ENCODE measurements around the gene PIGT.

PIGT gene

GRCh38 chr20:45415822-45416637 is at the start of gene PIGT:
PIGT (plus strand) TSS chr20:45416141; CDS start chr20:45416157, 16 bp downstream.
- H3K4me1 Mint-ChIP-seq, result peaks cover 55% of the 10 kb centered on the region
- peak within 1 kb of the TSS; percentile 98 for H3K27ac Mint-ChIP-seq
- H3K36me3 Mint-ChIP-seq, result peaks cover 38% of the 10 kb centered on the region

GRCh38 chr20:45366192-45366591 is 49.7 kb upstream of the PIGT start:
- H3K4me3 Mint-ChIP-seq, result no peak overlapping the region
- H3K4me1 Mint-ChIP-seq, result peaks cover 59% of the 10 kb centered on the region
- no peaks in the 10 kb centered on the region for H3K9me3 Mint-ChIP-seq
- H3K27ac Mint-ChIP-seq, result no peak overlapping the region
- DNase-seq (ENCODE audit: low spot score in 2 of 2) (no peak), ATAC-seq (no peak)
- peaks cover 71% of the 10 kb centered on the region for H3K36me3 Mint-ChIP-seq

More at GRCh38 chr20:45415822-45416637, at the start of gene PIGT:
- H3K9me3 Mint-ChIP-seq, result no peaks in the 10 kb centered on the region
- peak; percentile 71 to 90 for DNase-seq (ENCODE audit: low spot score in 2 of 2)
- peak; percentile 84 for ATAC-seq
- peak within 1 kb of the TSS; percentile 93 for H3K4me3 Mint-ChIP-seq

- peaks cover 59% of the 10 kb centered on the region for H3K4me1 Mint-ChIP-seq
- H3K36me3 Mint-ChIP-seq, result peaks cover 72% of the 10 kb centered on the region
- DNase-seq (ENCODE audit: low spot score in 2 of 2) (no peak), ATAC-seq (no peak)
- peak overlapping the region; percentile 74 for H3K27ac Mint-ChIP-seq
- no peak overlapping the region for H3K4me3 Mint-ChIP-seq
- no peaks in the 10 kb centered on the region for H3K9me3 Mint-ChIP-seq
Observed at GRCh38 chr20:45366631-45367030, 49.3 kb upstream of the PIGT start.

GRCh38 chr20:45367126-45367525 is 48.8 kb upstream of the PIGT start:
- Mint-ChIP-seq H3K4me1 (peaks cover 60% of the 10 kb centered on the region), H3K9me3 (no peaks in the 10 kb centered on the region), H3K4me3 (no peak overlapping the region), H3K27ac (peak overlapping the region; percentile 74), H3K36me3 (peaks cover 73% of the 10 kb centered on the region)
- ATAC-seq, result no peak
- DNase-seq (ENCODE audit: low spot score in 2 of 2), result no peak

GRCh38 chr20:45368221-45368980 is 47.5 kb upstream of the PIGT start:
- Mint-ChIP-seq H3K4me3 (peak overlapping the region; percentile 45), H3K27ac (peak overlapping the region; percentile 74), H3K36me3 (peaks cover 69% of the 10 kb centered on the region), H3K9me3 (no peaks in the 10 kb centered on the region), H3K4me1 (peaks cover 61% of the 10 kb centered on the region)
- peak; percentile 76 for ATAC-seq
- peak in 1 of 2 donors; percentile 65 for DNase-seq (ENCODE audit: low spot score in 2 of 2)

GRCh38 chr20:45370571-45371160 is 45.3 kb upstream of the PIGT start:
- Mint-ChIP-seq H3K36me3 (peaks cover 62% of the 10 kb centered on the region), H3K27ac (peak overlapping the region; percentile 50), H3K4me1 (peaks cover 50% of the 10 kb centered on the region), H3K4me3 (no peak overlapping the region), H3K9me3 (no peaks in the 10 kb centered on the region)
- ATAC-seq (no peak), DNase-seq (ENCODE audit: low spot score in 2 of 2) (no peak)

- Mint-ChIP-seq H3K4me3 (peak overlapping the region; percentile 80), H3K4me1 (peaks cover 39% of the 10 kb centered on the region), H3K36me3 (peaks cover 47% of the 10 kb centered on the region), H3K9me3 (no peaks in the 10 kb centered on the region), H3K27ac (no peak overlapping the region)
- ATAC-seq, result no peak
- DNase-seq (ENCODE audit: low spot score in 2 of 2), result no peak
Observed at GRCh38 chr20:45372241-45372640, 43.7 kb upstream of the PIGT start.

GRCh38 chr20:45372646-45373352 is 43.1 kb upstream of the PIGT start:
- no peaks in the 10 kb centered on the region for H3K9me3 Mint-ChIP-seq

GRCh38 chr20:45373353-45374100 is 42.4 kb upstream of the PIGT start:
- no peaks in the 10 kb centered on the region for H3K9me3 Mint-ChIP-seq
- peak overlapping the region; percentile 80 for H3K4me3 Mint-ChIP-seq
- ATAC-seq (peak; percentile 94), DNase-seq (ENCODE audit: low spot score in 2 of 2) (peak; percentile 89 to 93)
- peaks cover 34% of the 10 kb centered on the region for H3K36me3 Mint-ChIP-seq
- H3K4me1 Mint-ChIP-seq, result peaks cover 26% of the 10 kb centered on the region
- H3K27ac Mint-ChIP-seq, result peak overlapping the region; percentile 92

More at GRCh38 chr20:45372646-45373352, 43.1 kb upstream of the PIGT start:
- peak overlapping the region; percentile 92 for H3K27ac Mint-ChIP-seq
- peaks cover 41% of the 10 kb centered on the region for H3K36me3 Mint-ChIP-seq
- peaks cover 33% of the 10 kb centered on the region for H3K4me1 Mint-ChIP-seq
- H3K4me3 Mint-ChIP-seq, result peak overlapping the region; percentile 80
- DNase-seq (ENCODE audit: low spot score in 2 of 2) (no peak), ATAC-seq (no peak)

GRCh38 chr20:45374101-45374467 is 41.9 kb upstream of the PIGT start:
- peaks cover 23% of the 10 kb centered on the region for H3K4me1 Mint-ChIP-seq
- peak overlapping the region; percentile 80 for H3K4me3 Mint-ChIP-seq
- no peaks in the 10 kb centered on the region for H3K9me3 Mint-ChIP-seq
- H3K36me3 Mint-ChIP-seq, result peaks cover 28% of the 10 kb centered on the region
- DNase-seq (ENCODE audit: low spot score in 2 of 2), result no peak
- H3K27ac Mint-ChIP-seq, result peak overlapping the region; percentile 92
- no peak for ATAC-seq

GRCh38 chr20:45374966-45375365 is 41.0 kb upstream of the PIGT start:
- peaks cover 23% of the 10 kb centered on the region for H3K4me1 Mint-ChIP-seq
- no peak overlapping the region for H3K4me3 Mint-ChIP-seq
- ATAC-seq (no peak), DNase-seq (ENCODE audit: low spot score in 2 of 2) (peak in 1 of 2 donors; percentile 45)
- no peaks in the 10 kb centered on the region for H3K9me3 Mint-ChIP-seq
- H3K27ac Mint-ChIP-seq, result no peak overlapping the region
- H3K36me3 Mint-ChIP-seq, result peaks cover 25% of the 10 kb centered on the region

GRCh38 chr20:45377269-45377668 is 38.7 kb upstream of the PIGT start:
- no peak overlapping the region for H3K4me3 Mint-ChIP-seq

GRCh38 chr20:45378191-45378590 is 37.8 kb upstream of the PIGT start, which contains the start of gene TP53TG5:
TP53TG5 (minus strand) TSS chr20:45378325; CDS start chr20:45378236, 89 bp downstream.
- peaks cover 9% of the 10 kb centered on the region for H3K36me3 Mint-ChIP-seq
- DNase-seq (ENCODE audit: low spot score in 2 of 2), result peak in 1 of 2 donors; percentile 40
- peaks cover 12% of the 10 kb centered on the region for H3K4me1 Mint-ChIP-seq
- no peak for ATAC-seq
- no peak within 1 kb of the TSS for H3K4me3 Mint-ChIP-seq
- H3K27ac Mint-ChIP-seq, result no peak within 1 kb of the TSS
- no peaks in the 10 kb centered on the region for H3K9me3 Mint-ChIP-seq

More at GRCh38 chr20:45377269-45377668, 38.7 kb upstream of the PIGT start:
- Mint-ChIP-seq H3K36me3 (peaks cover 13% of the 10 kb centered on the region), H3K4me1 (peaks cover 21% of the 10 kb centered on the region), H3K27ac (no peak overlapping the region), H3K9me3 (no peaks in the 10 kb centered on the region)
- ATAC-seq, result no peak
- peak in 1 of 2 donors; percentile 38 for DNase-seq (ENCODE audit: low spot score in 2 of 2)

- Mint-ChIP-seq H3K9me3 (peaks cover 5% of the 10 kb centered on the region), H3K4me1 (no peaks in the 10 kb centered on the region), H3K4me3 (no peak overlapping the region), H3K27ac (no peak overlapping the region), H3K36me3 (no peaks in the 10 kb centered on the region)
- no peak for ATAC-seq
- no peak for DNase-seq (ENCODE audit: low spot score in 2 of 2)
Observed at GRCh38 chr20:45387274-45387673, 28.7 kb upstream of the PIGT start.

Data from stimulated activated effector memory CD8-positive, alpha-beta T cell treated with anti-CD3 and anti-CD28 coated beads, Interleukin-12 subunit alpha, Interleukin-12 subunit beta, amount 100 ng/mL, for 72 hours (primary cell).